Mesenchymal stem cell (in vitro differentiated cells and primary cell): ENCODE measurements around the gene ABLIM2.

ENCODE experiments used
- DNase-seq: peaks from one replicate; pipeline ENCODE4 v3.0.0-alpha.2; 2013
- H2AFZ ChIP-seq: one replicate; pipeline ENCODE4 v1.6.1; 2013; ENCODE audit warnings: low read depth, mild to moderate bottlenecking, control low read depth, inconsistent platforms, low read length, moderate library complexity
- H2AK5ac ChIP-seq: 2 replicates; pipeline ENCODE4 v1.6.1; 2013; ENCODE audit warnings: low read length, moderate library complexity, mild to moderate bottlenecking, inconsistent platforms; ENCODE audit not compliant: severe bottlenecking
- H2BK120ac ChIP-seq: one replicate; pipeline ENCODE4 v1.6.1; 2013; ENCODE audit warnings: low read depth, mild to moderate bottlenecking, inconsistent platforms, low read length, moderate library complexity
- H2BK12ac ChIP-seq, 2 experiments: one replicate each; pipeline ENCODE4 v1.6.1; 2013; ENCODE audit warnings: inconsistent platforms in 2 of 2, low read length in 2 of 2, mild to moderate bottlenecking in 2 of 2, moderate library complexity in 2 of 2, control low read depth in 1 of 2
- H2BK15ac ChIP-seq: one replicate; pipeline ENCODE4 v1.6.1; 2013; ENCODE audit warnings: mild to moderate bottlenecking, low read depth, inconsistent platforms; ENCODE audit not compliant: poor library complexity, severe bottlenecking
- H2BK5ac ChIP-seq: 2 replicates; pipeline ENCODE4 v1.6.1; 2013; ENCODE audit warnings: low read depth, mild to moderate bottlenecking, low read length, control low read depth, inconsistent platforms; ENCODE audit not compliant: poor library complexity, severe bottlenecking
- H3K14ac ChIP-seq, 2 experiments: one replicate each; pipeline ENCODE4 v1.6.1; 2013; ENCODE audit warnings: inconsistent platforms in 2 of 2, low read length in 2 of 2, control low read depth in 1 of 2, mild to moderate bottlenecking in 1 of 2, moderate library complexity in 1 of 2
- H3K18ac ChIP-seq, 2 experiments: one replicate each; pipeline ENCODE4 v1.6.1; 2013; ENCODE audit warnings: inconsistent platforms in 2 of 2, low read length in 2 of 2, control low read depth in 1 of 2, low read depth in 1 of 2, mild to moderate bottlenecking in 1 of 2
- H3K23ac ChIP-seq, 2 experiments: one replicate each; pipeline ENCODE4 v1.6.1; 2013; ENCODE audit warnings: inconsistent platforms in 2 of 2, low read length in 2 of 2, mild to moderate bottlenecking in 2 of 2, moderate library complexity in 2 of 2, control low read depth in 1 of 2
- H3K27ac ChIP-seq: 2 replicates; pipeline ENCODE4 v1.5.1; 2013; ENCODE audit warnings: mild to moderate bottlenecking, moderate library complexity, low read length, control low read depth, inconsistent platforms; ENCODE audit not compliant: poor library complexity, severe bottlenecking
- H3K27me3 ChIP-seq, 2 experiments: 2 replicates each; pipeline versions ENCODE4 v1.6.1 to v1.7.0; 2013; ENCODE audit warnings: low read length in 2 of 2, mild to moderate bottlenecking in 2 of 2, moderate library complexity in 2 of 2, control low read depth in 1 of 2, inconsistent platforms in 1 of 2; ENCODE audit not compliant: control insufficient read depth in 1 of 2, insufficient read depth in 1 of 2
- H3K36me3 ChIP-seq, 2 experiments: 2 replicates each; pipeline versions ENCODE4 v1.6.1 to v1.7.0; 2013; ENCODE audit warnings: low read length in 2 of 2, control low read depth in 1 of 2, inconsistent platforms in 1 of 2, low read depth in 1 of 2, mild to moderate bottlenecking in 1 of 2; ENCODE audit not compliant: insufficient read depth in 2 of 2, control insufficient read depth in 1 of 2
- H3K4ac ChIP-seq, 2 experiments: one replicate each; pipeline ENCODE4 v1.6.1; 2013; ENCODE audit warnings: inconsistent platforms in 2 of 2, low read length in 2 of 2, mild to moderate bottlenecking in 2 of 2, moderate library complexity in 2 of 2, control low read depth in 1 of 2, low read depth in 1 of 2
- H3K4me1 ChIP-seq: 2 replicates; pipeline ENCODE4 v1.6.1; 2013; ENCODE audit warnings: low read depth, low read length, control low read depth; ENCODE audit not compliant: control insufficient read depth, insufficient read depth
- H3K4me2 ChIP-seq: 2 replicates; pipeline ENCODE4 v1.6.1; 2013; ENCODE audit warnings: low read length, mild to moderate bottlenecking, inconsistent platforms; ENCODE audit not compliant: poor library complexity, severe bottlenecking
- H3K4me3 ChIP-seq, 2 experiments: 2 replicates each; pipeline versions ENCODE4 v1.5.1 to v1.7.0; 2013; ENCODE audit warnings: low read length in 2 of 2, mild to moderate bottlenecking in 2 of 2, control low read depth in 1 of 2, low read depth in 1 of 2; ENCODE audit not compliant: insufficient read depth in 1 of 2
- H3K79me1 ChIP-seq: replicated peaks from 2 replicates; pipeline ENCODE4 v1.6.1; 2013; ENCODE audit warnings: mild to moderate bottlenecking, control low read depth, low read length, inconsistent platforms; ENCODE audit not compliant: poor library complexity, severe bottlenecking
- H3K9ac ChIP-seq: 2 replicates; pipeline ENCODE4 v1.7.0; 2013; ENCODE audit warnings: mild to moderate bottlenecking, low read length, moderate library complexity
- H3K9me3 ChIP-seq: 2 replicates; pipeline ENCODE4 v1.7.0; 2013; ENCODE audit warnings: mild to moderate bottlenecking, low read length; ENCODE audit not compliant: control insufficient read depth
- H4K8ac ChIP-seq: one replicate; pipeline ENCODE4 v1.6.1; 2013; ENCODE audit warnings: inconsistent platforms, mild to moderate bottlenecking, low read length, moderate library complexity
- H4K91ac ChIP-seq: one replicate; pipeline ENCODE4 v1.6.1; 2013; ENCODE audit warnings: mild to moderate bottlenecking, low read length, inconsistent platforms
- WGBS: methylation state at CpG from one replicate; pipeline ENCODE4 v1.1.7; 2013; ENCODE audit warnings: mixed read lengths; 5-methylcytosine and 5-hydroxymethylcytosine counted together

Gene ABLIM2

DNA sequence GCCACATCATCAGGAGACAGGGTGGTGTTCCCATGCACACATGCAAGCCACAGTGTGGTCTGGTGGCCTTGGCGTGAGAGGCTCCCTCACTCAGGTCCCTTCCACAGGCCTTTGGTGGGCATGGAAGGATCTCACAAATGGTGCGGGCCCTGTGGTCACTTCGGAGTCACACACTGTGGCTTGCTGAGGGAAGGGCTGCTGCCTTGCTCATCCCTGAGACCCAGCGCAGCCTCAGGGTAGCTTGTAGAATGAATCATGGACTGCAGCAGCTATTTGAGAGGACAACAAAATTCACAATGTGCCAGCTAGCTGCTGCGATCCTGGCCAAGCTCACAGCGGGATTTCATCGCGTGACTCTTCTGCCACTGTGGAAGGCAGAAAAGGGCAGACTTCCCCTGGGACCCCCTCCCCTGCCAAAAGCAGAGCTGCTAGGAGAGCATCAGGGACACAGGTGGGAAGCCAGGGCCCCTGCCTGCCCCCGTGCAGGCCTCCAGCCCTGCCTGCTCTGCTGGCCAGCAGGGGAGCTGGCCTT, 106.4 kb downstream of the ABLIM2 start:
- H3K36me3 ChIP-seq = no peaks in the 10 kb centered on the region
- no peaks in the 10 kb centered on the region for H3K79me1 ChIP-seq
- H3K9me3 ChIP-seq = peaks cover 5% of the 10 kb centered on the region
- H2AK5ac ChIP-seq = no peak overlapping the region
- no peak overlapping the region for H2AFZ ChIP-seq
- H2BK5ac ChIP-seq = no peak overlapping the region
- H4K91ac ChIP-seq = no peak overlapping the region
- H2BK15ac ChIP-seq = no peak overlapping the region
- H3K4me1 ChIP-seq = peaks cover 6% of the 10 kb centered on the region
- H2BK120ac ChIP-seq = no peak overlapping the region
- DNase-seq = no peak
- H3K4me3 ChIP-seq = no peak overlapping the region
- H3K27ac ChIP-seq = no peak overlapping the region
- WGBS = 93% methylated on average over 9 of the region's 9 CpGs
- H3K23ac ChIP-seq = no peak overlapping the region
- no peak overlapping the region for H4K8ac ChIP-seq
- no peak overlapping the region for H3K9ac ChIP-seq
- H3K14ac ChIP-seq = no peak overlapping the region
- no peak overlapping the region for H3K4me2 ChIP-seq
- no peak overlapping the region for H3K18ac ChIP-seq
- H3K4ac ChIP-seq = no peak overlapping the region
- peaks cover 51 to 55% of the 10 kb centered on the region in 2 experiments for H3K27me3 ChIP-seq
- H2BK12ac ChIP-seq = no peak overlapping the region

DNA sequence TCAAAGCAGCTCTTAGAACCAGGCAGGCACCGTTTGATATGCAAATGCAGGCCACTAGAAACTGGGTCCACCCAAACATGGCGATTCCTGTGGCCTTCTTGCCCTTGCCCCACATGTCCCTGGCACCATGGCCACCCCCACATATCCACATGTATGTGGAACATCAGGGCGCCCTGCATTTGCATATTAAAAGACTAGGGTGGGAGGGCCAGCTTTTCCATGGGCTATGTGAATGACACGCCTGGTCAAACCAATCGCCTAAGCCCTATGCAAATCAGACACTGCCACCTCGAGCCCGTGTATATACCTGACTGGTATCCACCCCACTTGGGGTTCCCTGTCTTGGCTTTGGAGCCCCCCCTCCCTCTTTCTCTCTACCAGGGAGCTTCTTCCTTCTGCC, 107.0 kb downstream of the ABLIM2 start:
- WGBS = 87% methylated on average over 7 of the region's 7 CpGs
- no peak overlapping the region for H2BK15ac ChIP-seq
- H3K79me1 ChIP-seq = no peaks in the 10 kb centered on the region
- no peak overlapping the region for H2AK5ac ChIP-seq
- H3K4me2 ChIP-seq = no peak overlapping the region
- no peak overlapping the region for H2BK5ac ChIP-seq
- no peak overlapping the region for H4K8ac ChIP-seq
- H3K36me3 ChIP-seq = no peaks in the 10 kb centered on the region
- no peak overlapping the region for H3K18ac ChIP-seq
- no peak overlapping the region for H3K9ac ChIP-seq
- no peak overlapping the region for H3K14ac ChIP-seq
- peaks cover 54 to 61% of the 10 kb centered on the region in 2 experiments for H3K27me3 ChIP-seq
- DNase-seq = no peak
- no peak overlapping the region for H2AFZ ChIP-seq
- H4K91ac ChIP-seq = no peak overlapping the region
- H3K4ac ChIP-seq = no peak overlapping the region
- H3K4me1 ChIP-seq = peaks cover 6% of the 10 kb centered on the region
- peaks cover 5% of the 10 kb centered on the region for H3K9me3 ChIP-seq
- H3K27ac ChIP-seq = no peak overlapping the region
- H3K23ac ChIP-seq = no peak overlapping the region
- no peak overlapping the region for H3K4me3 ChIP-seq
- H2BK120ac ChIP-seq = no peak overlapping the region
- no peak overlapping the region for H2BK12ac ChIP-seq

DNA sequence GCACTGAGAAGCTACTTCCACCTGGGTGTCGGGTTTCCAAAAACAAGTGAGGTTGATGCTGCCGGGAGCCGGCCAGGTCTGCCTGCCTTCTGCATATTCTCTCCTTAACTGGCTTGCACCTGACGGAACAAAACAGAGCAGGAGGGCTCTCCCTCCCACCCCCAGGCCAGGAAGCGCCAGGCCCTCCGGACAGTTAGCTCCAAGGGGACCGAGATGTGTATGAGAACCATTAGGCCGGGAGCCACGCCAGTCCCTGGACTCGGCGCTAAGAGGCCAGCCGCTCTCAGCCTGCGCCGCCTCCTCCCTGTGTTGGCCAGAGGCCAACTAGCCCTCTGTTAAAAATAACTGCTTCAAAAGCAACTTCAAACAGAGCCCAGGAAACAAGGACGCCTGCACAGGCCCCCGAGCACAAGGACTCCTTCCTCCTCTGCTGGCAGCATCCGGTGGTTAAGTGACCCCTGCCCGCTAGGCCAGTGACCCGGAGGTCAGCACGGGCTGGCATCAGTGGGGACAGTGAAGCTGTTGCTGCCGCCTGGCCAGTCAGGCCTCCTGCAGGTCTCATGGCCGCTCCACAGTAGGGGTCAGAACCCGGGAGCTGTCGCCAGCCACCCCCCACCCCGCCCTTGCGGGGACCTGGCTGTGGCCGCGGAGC, 107.9 kb downstream of the ABLIM2 start:
- no peak overlapping the region for H3K23ac ChIP-seq
- no peak overlapping the region for H3K27ac ChIP-seq
- no peak overlapping the region for H3K18ac ChIP-seq
- no peaks in the 10 kb centered on the region for H3K79me1 ChIP-seq
- no peak overlapping the region for H3K4me2 ChIP-seq
- no peak overlapping the region for H3K4ac ChIP-seq
- H3K4me1 ChIP-seq = peaks cover 6% of the 10 kb centered on the region
- H2BK5ac ChIP-seq = no peak overlapping the region
- no peak overlapping the region for H3K14ac ChIP-seq
- no peak overlapping the region for H4K8ac ChIP-seq
- H3K4me3 ChIP-seq = no peak overlapping the region
- no peak overlapping the region for H4K91ac ChIP-seq
- H3K27me3 ChIP-seq = peaks cover 64 to 70% of the 10 kb centered on the region in 2 experiments
- peak; percentile 24 for DNase-seq
- H2AK5ac ChIP-seq = no peak overlapping the region
- H3K9me3 ChIP-seq = peaks cover 5% of the 10 kb centered on the region
- H2BK15ac ChIP-seq = no peak overlapping the region
- no peak overlapping the region for H2AFZ ChIP-seq
- no peak overlapping the region for H2BK12ac ChIP-seq
- H2BK120ac ChIP-seq = no peak overlapping the region
- peak overlapping the region; percentile 51 for H3K9ac ChIP-seq
- WGBS = 62% methylated on average over 28 of the region's 28 CpGs
- H3K36me3 ChIP-seq = no peaks in the 10 kb centered on the region

DNA sequence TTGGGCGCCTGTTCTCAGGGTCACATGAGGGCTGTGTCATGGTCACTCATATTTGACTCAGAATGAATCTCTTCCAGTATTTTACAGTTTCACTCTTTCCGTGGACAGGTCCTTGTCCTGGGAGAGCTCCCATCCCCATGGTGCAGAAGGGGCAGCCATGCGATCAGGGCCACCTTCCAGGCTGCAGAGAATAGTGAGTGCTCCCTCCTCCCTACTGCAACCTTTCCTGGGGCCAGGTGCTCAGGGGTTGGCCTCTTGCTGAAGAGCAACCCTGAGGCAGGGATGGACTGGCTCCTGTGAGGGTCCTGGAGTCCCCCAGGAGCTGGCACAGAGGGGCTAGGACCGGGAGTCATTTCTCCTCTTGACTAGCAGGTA, 108.4 kb downstream of the ABLIM2 start:
- H2AK5ac ChIP-seq = no peak overlapping the region
- no peak overlapping the region for H3K9ac ChIP-seq
- H3K18ac ChIP-seq = no peak overlapping the region
- H2AFZ ChIP-seq = no peak overlapping the region
- H2BK15ac ChIP-seq = no peak overlapping the region
- H3K4me1 ChIP-seq = peaks cover 6% of the 10 kb centered on the region
- no peak overlapping the region for H3K23ac ChIP-seq
- WGBS = 82% methylated on average over 4 of the region's 4 CpGs
- H3K9me3 ChIP-seq = peaks cover 5% of the 10 kb centered on the region
- H2BK120ac ChIP-seq = no peak overlapping the region
- DNase-seq = no peak
- no peak overlapping the region for H3K27ac ChIP-seq
- H3K4ac ChIP-seq = no peak overlapping the region
- H4K91ac ChIP-seq = no peak overlapping the region
- H3K14ac ChIP-seq = no peak overlapping the region
- H3K4me2 ChIP-seq = no peak overlapping the region
- peaks cover 65 to 74% of the 10 kb centered on the region in 2 experiments for H3K27me3 ChIP-seq
- H2BK5ac ChIP-seq = no peak overlapping the region
- no peaks in the 10 kb centered on the region for H3K79me1 ChIP-seq
- H2BK12ac ChIP-seq = no peak overlapping the region
- no peaks in the 10 kb centered on the region for H3K36me3 ChIP-seq
- H4K8ac ChIP-seq = no peak overlapping the region
- H3K4me3 ChIP-seq = no peak overlapping the region
